HG03439 (cell line): ENCODE data around the gene ZBTB7B.

Source experiments
- ATAC-seq: cut with Tn5 transposase; IDR thresholded peaks from one replicate; pipeline ENCODE4 v1.9.1; 2021; ENCODE audit warnings: mild to moderate bottlenecking, moderate library complexity; ENCODE audit not compliant: unreplicated experiment

The ZBTB7B gene

DNA sequence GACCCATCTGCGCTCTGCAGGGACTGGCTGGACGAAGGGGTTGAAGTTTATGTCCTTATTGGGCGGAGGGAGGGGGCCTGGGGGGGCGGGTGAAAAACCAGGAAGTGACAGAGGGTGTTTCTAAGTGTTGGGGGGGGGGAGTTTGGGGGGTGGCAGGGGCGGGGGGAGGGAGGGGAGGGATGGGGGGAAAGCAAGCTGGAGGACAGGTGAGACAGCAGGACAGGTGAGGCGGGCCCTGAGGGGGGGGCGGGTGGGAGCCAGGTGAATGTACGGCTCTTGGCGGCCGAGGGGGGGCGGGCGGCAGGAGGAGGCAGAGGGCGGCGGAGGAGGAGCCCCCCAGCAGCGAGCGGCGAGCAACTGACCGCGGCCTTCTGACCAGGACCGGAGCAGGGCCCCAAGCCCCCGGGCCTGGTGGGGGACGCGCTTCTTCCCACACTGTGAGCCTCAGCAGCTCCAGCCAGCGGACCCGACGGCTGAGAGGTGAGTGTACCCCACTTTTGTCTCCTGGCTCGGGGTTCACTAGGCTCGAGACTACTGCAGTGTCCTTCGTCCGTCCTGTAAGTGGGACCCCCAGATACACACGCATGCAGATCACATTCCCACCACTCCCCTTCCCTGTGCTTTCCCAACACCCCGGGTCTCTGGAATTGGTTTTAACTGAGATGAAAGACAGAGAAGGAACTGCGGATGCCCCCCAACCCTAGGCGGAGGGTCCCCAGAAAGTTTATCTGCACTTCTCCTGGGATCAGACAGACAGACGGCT lies at the start of gene ZBTB7B:
TSS of gene ZBTB7B (plus strand) at position 339 of the 763 bp plus-strand sequence. CDS start 11,859 bp downstream, outside the sequence.
- no peak for ATAC-seq

DNA sequence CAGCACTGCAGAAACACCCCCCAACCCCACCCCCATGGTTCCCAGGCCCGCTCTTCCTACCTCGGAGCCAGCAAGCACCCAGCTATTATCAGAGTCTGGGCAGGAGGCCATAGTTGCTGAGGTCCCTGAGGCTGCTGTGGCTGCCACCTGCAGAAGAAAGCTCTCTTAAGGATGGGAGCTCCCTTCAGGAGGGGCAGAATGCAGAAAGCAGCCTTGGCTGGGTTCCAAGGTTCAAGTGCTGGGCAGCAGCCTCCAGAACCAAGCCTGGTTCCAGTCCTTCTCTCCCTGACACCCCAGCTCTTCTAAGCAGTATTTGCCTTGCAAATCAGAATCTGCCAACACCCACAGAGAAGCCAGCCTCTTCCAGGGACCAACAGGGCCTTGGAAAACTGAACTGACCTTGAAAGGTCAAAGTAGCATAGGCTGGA lies 49.0 kb upstream of the ZBTB7B start:
- no peak for ATAC-seq

DNA sequence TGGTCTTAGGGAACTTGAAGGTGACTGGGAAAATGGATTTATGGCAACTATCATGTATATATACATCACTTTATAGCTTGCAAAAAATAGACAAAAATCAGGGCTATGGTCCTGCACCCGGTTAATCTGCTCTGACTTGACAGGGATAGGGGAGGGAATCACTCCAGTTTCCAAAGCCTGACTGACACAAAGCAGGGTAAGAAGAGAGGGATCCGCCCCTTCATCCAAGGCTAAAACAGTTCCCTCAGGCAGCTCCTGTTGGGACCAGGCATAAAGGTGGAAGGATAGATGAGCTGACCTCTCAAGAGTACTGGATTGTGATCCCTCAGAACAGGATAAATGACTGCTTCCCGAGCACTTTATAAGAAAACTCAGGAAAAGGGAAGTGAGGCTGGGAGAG lies 48.1 kb upstream of the ZBTB7B start:
- ATAC-seq = no peak

DNA sequence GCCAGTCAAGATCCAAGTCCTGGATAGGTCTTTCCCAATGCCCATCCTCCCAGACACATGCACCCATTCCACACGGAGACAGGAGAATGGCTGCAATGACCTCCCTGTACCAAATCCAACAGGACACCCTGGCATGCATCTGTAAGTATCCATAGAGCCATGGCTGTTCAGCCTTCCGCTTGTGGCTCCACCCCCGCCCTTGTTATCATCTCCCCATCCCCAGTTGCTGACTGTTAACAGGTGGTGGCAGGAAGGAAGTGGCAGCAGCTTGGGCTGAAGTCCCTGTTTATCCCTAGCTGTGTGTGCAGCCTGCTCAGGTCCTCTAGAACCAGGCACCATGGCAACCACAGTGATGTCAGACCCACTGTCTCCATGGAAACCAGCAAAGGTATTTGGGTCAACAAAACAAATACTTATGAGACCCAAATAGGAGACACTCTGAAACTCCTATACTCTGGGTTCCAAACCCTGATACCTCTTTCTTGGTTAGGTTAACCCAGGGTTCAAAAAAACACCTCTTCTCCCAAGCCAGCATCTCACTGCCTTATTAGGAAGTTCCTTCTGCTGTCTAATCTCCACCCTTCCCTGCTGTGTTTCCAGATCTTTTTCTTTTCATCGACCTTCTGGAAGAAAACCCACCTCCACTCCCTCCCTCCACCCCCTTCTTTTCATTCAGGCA lies 47.4 kb upstream of the ZBTB7B start:
- ATAC-seq = no peak

DNA sequence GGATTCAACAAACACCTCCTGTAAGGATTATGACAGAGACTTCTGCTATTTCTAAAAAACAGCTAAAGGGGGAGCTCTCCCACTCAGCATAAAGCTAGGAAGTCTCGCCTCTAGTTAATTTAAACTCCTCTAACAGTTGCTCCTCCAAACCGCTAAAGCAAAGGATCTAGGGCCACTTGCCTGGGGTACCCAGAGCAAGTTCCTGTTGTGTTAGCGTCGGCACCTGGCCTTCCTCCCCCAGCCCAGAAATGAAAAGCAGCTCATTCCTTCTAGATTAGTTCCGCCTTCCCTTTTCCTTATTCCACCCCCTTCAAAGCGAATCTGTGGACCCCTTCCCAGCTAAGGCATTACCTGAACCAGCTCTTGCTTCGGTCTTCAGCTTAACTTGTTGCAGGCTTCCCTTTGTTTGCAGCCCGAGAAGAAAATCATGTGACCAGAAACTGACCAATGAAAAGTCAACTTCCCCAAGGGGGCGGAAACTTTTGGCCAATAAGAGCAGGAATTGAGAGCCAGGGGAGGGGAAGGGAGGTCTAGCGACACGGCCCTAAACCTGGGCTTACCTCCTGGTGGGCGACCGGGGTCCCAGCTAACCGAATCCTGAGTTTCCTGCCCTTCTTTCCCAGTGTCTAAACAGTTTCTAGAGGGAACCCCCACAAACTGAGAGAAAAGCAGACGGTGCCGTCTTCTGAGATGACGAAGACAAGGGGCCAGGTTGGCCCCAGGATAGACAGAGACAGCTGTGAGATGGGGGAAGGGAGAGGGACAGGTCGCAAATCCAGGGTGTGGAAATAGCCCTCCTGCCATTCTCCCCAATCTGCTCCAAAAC lies 46.7 kb upstream of the ZBTB7B start, which contains the start of gene PBXIP1:
TSS of gene PBXIP1 (minus strand) at position 382 of the 826 bp plus-strand sequence. CDS start 2,378 bp downstream, outside the sequence.
- peak; percentile 57 for ATAC-seq

DNA sequence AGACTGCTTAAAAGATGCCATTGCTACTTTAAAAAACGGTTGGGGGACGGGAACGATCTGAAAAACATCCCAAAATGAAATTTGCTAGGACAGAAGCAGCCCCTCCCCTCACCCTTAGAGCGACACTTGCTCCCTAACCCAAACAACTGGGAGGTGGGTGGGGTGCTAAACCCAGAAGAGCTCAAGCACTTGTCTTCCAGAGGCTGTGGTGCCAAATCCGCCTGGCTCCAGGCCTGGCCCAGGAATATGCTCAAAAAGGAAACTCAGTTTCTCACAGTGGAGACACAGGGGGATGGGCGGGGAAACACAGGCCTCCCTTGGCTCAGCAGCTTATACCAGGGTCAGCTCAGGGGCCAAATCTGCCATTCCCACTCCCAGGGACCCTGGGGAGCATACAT lies 46.1 kb upstream of the ZBTB7B start:
- no peak for ATAC-seq

DNA sequence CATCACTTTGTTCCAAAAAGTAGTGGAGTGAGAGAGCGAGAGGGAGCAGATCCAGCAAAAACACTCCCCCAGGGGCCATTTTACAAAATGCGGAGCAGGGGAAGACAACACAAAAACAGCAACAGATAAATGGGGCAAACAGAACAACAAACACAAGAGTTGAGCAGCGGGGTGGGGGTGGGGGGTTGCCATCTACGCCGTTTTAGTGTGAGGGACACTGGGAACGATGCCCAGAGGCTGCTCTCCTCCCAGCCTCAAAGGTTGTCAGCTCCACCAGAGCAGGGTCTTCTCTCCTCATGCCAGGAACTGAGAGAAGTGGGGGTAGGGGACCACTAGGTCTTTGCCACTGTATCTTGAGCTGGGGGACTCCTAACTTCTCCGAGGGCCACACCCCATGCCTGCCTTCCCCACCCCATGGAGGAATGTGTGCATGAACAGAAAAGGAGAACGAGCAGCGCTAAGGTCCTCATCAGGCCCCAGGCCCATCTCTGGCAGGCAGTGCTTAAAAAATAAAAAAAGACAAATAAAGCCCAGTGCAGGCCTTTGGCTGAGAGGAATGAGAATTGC lies 45.4 kb upstream of the ZBTB7B start:
- ATAC-seq = no peak

DNA sequence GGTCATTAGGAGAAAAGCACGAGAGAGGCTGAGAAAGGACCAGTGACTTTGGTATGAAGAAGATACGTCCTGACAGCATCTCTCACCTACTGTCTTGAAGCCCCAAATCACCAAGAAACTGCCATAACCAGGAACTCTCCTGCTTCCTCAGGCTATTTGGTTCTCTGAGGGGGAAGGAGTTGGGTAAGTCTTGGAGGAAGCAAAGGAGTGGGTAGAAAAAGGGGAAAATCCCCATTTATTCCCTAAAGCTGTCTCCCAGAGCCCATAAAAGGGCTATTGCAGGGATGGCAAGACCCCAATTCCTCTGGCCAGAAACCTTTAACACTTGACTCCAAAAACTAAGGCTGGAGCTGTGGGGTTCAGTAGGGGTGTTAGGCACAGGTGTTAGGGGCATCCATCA lies 44.6 kb upstream of the ZBTB7B start:
- ATAC-seq = no peak

DNA sequence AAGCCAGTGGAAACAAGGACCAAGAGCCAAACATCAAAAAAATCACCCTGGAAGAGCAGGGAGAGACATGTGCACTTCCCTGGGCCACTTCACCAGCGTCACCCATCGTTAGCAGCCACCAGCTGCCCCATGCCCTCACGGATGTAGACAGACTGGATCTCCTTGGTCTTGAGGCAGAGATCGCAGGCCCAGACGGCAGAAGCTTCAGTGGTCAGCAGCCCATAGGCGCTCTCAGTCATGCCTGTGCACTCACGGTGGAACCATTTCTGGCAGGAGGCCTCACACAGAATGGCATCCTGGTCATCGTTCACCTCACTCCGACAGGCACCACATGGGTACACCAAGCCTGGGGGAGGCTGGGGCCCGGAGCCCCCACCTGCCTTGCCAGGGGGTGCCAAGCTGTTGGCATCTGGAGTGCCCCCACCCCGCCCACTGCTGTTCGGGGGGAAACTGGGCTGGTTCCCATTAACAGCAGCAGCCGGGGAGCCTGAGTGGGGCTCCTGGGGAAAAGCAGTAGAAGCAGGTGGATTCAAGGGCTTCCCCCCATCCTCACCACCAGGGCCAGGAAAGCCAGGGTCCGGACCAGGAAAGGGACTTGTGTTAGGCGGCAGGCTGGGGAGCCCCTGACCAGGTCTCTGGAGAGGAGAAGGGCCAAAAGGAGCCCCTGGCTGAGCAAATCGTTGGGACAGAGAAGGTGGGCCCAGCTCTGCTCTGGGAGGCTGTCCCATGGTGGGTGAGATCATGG lies 43.7 kb upstream of the ZBTB7B start:
- ATAC-seq = no peak

DNA sequence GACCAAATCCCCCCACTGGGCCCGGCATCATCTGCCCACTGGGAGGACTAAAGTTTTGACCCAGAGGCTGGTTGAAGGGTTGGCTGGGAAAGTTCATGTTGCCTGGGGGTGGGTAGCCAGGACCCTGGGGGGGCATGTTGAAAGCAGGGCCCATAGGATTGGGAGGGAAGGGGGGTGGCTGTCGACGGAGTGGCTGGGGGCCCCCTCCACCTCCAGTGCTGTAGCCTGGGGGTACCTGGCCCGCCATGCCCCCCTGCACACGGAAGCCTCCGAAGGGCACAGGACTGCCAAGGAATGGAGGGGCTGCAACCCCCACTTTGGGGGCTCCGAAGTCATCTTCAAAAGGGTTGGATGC lies 43.2 kb upstream of the ZBTB7B start:
- ATAC-seq = no peak

DNA sequence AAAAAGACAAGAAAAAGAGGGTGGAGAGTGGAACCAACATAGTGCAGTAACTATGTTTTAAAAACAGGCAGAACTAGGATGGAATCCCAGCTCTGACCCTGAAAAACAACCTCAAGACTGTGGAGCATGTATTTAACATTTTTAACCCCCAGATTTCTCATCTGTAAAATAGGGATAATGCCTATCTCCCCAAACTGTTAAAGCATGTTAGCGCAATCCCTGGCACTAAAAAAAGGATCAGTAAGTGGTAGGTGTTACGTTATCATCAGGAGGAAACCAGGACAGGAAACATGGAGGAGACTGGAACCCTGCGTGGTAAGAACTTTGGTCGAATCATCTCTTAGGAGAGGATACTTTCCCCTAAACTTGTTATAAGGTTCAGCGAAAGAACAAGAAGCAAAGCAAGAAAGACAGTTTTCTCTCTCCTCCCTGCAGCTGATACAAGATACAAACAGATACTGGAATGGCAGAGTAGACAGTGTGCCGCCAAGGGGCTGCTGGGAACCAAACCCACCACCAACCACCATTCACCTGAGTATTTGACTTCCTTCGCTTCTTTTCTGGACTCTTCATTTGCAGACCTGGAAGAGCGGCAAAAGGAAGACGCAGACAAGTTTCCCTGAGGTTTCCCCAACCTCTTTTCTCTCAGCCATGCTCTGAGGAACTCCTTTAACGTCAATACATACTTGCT lies 42.0 kb upstream of the ZBTB7B start:
- no peak for ATAC-seq

DNA sequence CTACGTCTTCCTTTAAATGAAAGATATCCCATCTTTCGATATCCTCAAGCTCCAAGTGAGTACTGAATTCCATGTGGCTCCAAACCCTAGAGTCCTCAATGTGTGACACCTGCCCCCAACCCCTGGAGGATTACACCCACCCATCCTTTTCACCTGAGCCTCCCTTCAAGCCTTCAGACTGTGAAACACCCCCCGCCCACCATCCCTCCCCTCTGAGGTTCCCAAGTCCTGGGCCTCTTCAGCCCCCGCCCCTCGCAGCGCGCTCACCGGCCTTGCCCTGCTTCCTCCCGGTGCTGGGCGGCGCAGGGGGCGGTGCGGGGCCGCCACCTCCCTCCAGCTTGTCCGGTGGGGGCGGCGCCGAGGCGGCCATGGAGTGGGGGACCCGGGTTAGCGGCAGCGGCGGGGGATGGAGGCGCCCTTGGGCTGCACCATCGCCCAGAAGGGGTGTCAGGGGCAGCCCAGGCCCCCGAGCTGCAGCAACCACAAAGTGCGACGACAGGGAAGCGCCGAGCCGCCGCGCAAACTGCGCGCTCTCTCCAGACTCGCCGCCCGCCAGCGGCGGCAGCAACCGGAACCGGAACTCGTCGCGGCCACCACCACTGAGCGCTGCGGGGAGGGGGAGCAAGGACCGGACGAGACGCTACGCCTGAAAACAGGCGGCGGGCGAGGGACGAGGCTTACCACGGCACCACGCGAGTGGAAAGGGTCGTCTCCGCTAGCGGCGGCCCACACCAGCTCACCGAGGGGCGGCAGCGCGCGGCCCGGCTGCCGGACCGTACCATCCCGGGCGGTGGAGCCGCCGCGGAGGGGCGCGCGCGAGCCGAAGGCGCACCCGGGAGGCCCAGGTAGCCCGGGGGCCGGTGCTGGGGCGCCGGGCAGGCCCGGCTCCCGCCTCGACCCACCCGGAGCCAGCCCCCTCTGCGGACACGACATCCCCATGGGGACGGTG lies 41.1 kb upstream of the ZBTB7B start, which contains the start of gene PYGO2:
TSS of gene PYGO2 (minus strand) at position 576 of the 949 bp plus-strand sequence. CDS start at position 370, 206 bp downstream.
- peak; percentile 68 for ATAC-seq

DNA sequence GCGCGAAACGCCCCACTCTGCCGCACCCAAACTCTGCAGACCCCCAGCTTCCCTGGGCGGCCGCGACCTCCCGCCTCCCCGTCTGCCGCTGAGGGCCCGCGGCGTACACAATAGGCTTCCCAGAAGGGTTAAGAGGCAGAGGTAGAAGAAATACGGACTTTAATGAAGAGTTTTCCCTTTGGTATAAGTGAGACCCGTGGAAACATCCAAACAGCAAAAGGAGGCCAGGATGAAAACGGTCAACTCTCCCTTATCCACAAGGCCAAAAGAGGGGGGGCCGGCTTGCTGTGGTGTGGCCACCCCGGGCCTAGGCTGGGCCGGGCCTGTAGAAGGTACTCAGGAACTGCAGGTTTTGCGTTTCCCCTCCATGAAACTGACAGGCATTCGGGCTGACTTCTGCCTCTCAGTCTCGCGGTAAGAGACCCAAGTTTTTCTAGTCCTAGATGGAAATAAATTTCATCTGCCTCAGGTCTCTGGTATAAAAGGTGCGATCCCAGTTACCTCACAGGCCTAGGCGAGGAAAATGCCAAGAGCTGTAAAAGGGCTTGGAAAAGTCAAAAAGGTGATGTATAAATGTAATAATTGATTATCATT lies 40.3 kb upstream of the ZBTB7B start:
- ATAC-seq = no peak

DNA sequence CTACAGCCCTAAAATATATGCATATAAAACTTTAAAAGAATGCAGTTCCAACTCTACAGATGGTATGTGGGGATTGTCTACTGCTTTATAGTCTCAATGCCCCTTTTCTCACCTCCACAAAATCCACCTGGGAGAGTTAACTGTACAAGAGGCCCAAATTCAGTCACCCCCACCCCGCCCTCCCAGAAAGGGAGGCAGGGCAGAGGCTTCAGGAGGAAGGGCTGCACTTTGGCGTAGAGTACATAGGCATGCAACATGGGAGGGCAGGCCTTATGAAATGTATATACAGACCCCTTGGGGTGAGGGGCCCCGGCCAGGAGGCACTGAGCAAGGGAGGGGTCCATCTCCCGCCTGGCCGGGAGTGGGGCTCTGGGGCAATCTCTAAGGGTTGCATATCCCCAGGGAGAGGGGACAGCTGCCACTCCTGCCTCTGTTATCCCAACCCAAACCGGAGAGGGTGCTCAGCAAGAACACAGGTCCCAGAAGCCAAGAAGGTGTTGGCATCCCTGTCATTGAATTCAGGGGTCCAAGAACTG lies 39.7 kb upstream of the ZBTB7B start:
- no peak for ATAC-seq

DNA sequence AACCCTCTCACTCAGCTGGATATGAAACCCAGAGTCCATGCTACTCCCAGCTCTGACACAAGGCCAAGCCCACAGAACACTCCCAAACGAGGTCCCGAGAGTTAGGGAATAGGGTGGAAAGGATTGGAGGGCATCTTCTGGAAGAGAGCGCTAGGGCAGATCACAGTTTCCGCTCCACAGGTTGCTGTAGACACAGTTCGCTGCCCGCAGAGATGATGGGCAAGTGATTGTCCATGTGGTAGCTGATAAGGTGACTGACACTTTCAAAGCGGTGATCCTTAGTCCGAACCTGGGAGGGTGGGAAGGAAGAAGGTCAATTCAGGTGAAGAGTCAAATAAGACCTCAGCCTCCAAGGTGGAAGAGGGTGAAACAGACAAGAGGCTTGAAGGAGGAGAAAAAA lies 39.0 kb upstream of the ZBTB7B start:
- ATAC-seq = no peak

DNA sequence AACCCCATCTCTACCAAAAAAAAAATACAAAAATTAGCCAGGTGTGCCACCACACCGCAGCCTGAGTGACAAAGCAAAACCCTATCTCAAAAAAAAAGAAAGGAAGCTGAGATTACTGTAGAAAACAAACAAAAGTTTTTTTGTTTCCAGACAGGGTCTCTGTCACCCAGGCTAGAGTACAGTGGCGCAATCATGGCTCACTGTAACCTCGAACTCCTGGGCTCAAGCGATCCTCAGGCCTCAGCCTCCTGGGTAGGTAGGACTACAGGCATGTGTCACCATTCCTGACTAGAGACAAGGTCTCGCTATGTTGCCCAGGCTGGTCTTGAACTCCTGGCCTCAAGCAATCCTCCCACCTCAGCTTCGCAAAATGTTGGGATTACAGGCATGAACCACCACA lies 38.2 kb upstream of the ZBTB7B start:
- ATAC-seq = no peak

DNA sequence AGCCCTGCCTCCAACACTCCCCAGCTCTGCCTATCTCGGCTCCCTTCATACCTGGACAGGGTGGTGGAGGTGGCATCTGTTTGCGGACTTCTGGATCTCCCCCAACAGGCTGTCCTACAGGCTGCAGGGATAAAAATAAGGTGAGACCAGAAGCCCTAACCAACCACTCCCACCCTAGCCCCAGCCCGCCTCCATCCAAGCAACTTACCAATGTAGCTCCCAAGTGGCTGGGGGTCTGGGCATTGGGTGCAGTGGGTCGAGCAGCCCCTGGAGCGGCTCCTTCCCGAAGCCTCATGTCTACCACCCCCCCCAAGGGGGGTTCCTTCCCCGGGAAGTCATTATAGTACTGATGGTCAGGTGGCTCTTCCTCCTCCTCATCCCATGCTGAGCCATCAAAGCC lies 36.5 kb upstream of the ZBTB7B start:
- no peak for ATAC-seq

DNA sequence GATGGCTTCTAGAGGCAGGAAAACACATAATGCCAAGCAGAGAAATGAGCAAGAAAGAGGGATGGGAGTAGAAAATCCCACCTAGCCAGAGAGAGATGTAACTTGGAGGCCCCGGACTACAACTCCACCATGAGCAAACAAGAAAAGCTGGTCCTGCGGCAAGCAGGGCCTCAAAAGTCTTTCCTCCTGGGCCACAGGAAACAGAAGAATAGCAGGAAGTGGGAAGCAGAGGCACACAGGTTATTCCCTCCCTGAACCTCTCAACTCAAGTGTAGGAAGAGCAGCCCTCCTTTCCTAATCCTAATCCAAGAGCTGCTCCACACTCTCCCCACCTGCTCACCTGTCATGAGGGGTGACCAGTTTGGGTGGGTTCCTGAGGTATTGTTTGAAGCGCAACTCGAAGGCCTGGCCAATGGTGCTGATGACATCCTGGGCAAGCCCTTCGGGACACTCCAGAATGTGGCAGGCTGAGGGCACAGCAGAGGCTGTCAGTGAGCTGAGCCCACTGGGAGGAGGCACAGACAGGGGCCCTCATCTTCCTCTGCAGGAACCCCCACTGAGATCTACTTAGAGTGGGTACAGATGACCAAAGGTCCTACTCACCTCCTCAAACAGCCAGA lies 35.2 kb upstream of the ZBTB7B start:
- ATAC-seq = no peak
